Neural progenitor cell (in vitro differentiated cells): Measurements from ENCODE around the gene PGAM5. TPM values are rescaled to one million over a fixed set of nuclear protein-coding genes. Genes with fewer than 3 reads are reported as not detected.

ENCODE experiments used
- DNase-seq: peaks from one replicate; pipeline ENCODE4 v3.0.0-alpha.2; 2016; ENCODE audit warnings: low spot score
- H2AFZ ChIP-seq: fragments of 200-600 bp; sonication (generic); replicated peaks from 2 replicates; pipeline ENCODE4 v1.6.1; 2016; ENCODE audit warnings: antibody characterized with exemption
- H3F3A ChIP-seq: fragments of 200-600 bp; sonication (generic); 2 replicates; pipeline ENCODE4 v1.6.1; 2016; ENCODE audit warnings: antibody characterized with exemption, low read depth
- H3K27ac ChIP-seq: fragments of 200-600 bp; sonication (generic); 2 replicates; pipeline ENCODE4 v1.5.1; 2016; ENCODE audit warnings: mild to moderate bottlenecking
- H3K27me3 ChIP-seq: fragments of 200-600 bp; sonication (generic); 2 replicates; pipeline ENCODE4 v1.6.1; 2016; ENCODE audit warnings: mild to moderate bottlenecking, moderate library complexity
- H3K36me3 ChIP-seq: fragments of 200-600 bp; sonication (generic); 2 replicates; pipeline ENCODE4 v1.5.1; 2016
- H3K4me1 ChIP-seq: fragments of 200-600 bp; sonication (generic); 2 replicates; pipeline ENCODE4 v1.6.1; 2016; ENCODE audit warnings: mixed run types
- H3K4me2 ChIP-seq: fragments of 200-600 bp; sonication (generic); 2 replicates; pipeline ENCODE4 v1.6.1; 2016
- H3K4me3 ChIP-seq: fragments of 200-600 bp; sonication (generic); 2 replicates; pipeline ENCODE4 v1.5.1; 2016
- H3K79me2 ChIP-seq: fragments of 200-600 bp; sonication (generic); 2 replicates; pipeline ENCODE4 v1.6.1; 2016; ENCODE audit warnings: low read depth
- H3K9ac ChIP-seq: fragments of 200-600 bp; sonication (generic); 2 replicates; pipeline ENCODE4 v1.6.1; 2016
- H3K9me3 ChIP-seq: fragments of 200-600 bp; sonication (generic); 2 replicates; pipeline ENCODE4 v1.5.1; 2016; ENCODE audit warnings: low read depth
- H4K20me1 ChIP-seq: fragments of 200-600 bp; sonication (generic); 2 replicates; pipeline ENCODE4 v1.6.1; 2016; ENCODE audit warnings: low read depth
- H3K27ac Mint-ChIP-seq: 3 replicates; pipeline ENCODE4 v1.8.0; 2021; ENCODE audit warnings: mixed read lengths
- H3K27me3 Mint-ChIP-seq: 2 replicates; pipeline ENCODE4 v1.8.0; 2022; ENCODE audit warnings: low read depth, mild to moderate bottlenecking, inconsistent platforms, moderate library complexity, mixed read lengths; ENCODE audit not compliant: insufficient read depth
- H3K36me3 Mint-ChIP-seq: 3 replicates; pipeline ENCODE4 v1.8.0; 2021; ENCODE audit warnings: mixed read lengths
- H3K4me1 Mint-ChIP-seq: 3 replicates; pipeline ENCODE4 v1.8.0; 2021; ENCODE audit warnings: mixed read lengths
- H3K4me3 Mint-ChIP-seq: 3 replicates; pipeline ENCODE4 v1.8.0; 2021; ENCODE audit warnings: mild to moderate bottlenecking, moderate library complexity, mixed read lengths
- H3K9me3 Mint-ChIP-seq: 3 replicates; pipeline ENCODE4 v1.8.0; 2020; ENCODE audit warnings: mixed read lengths
- EZH2 ChIP-seq: fragments of 200-600 bp; sonication (generic); IDR thresholded peaks from 2 replicates; pipeline ENCODE4 v1.6.1; 2017; ENCODE audit warnings: antibody characterized with exemption, mild to moderate bottlenecking, moderate library complexity
- EZH2phosphoT487 ChIP-seq: fragments of 200-600 bp; sonication (generic); IDR thresholded peaks from 2 replicates; pipeline ENCODE4 v1.6.1; 2017; ENCODE audit warnings: antibody characterized with exemption
- total RNA-seq: library from RNA; depleted of rRNA; stranded (reverse); fragments of >200 nt; gene quantifications from 2 replicates; pipeline ENCODE4 v1.2.3, GENCODE V29; 2015; ENCODE audit warnings: low replicate concordance
- TF ChIP-seq, protein P1 (sequence below): fragments of 200-600 bp; sonication (generic); IDR thresholded peaks from 2 replicates; pipeline ENCODE4 v1.5.1; 2017; ENCODE audit warnings: antibody characterized with exemption, mild to moderate bottlenecking

Gene PGAM5
- total RNA-seq, 1 donor from 2014 or later: 41.3 TPM

DNA sequence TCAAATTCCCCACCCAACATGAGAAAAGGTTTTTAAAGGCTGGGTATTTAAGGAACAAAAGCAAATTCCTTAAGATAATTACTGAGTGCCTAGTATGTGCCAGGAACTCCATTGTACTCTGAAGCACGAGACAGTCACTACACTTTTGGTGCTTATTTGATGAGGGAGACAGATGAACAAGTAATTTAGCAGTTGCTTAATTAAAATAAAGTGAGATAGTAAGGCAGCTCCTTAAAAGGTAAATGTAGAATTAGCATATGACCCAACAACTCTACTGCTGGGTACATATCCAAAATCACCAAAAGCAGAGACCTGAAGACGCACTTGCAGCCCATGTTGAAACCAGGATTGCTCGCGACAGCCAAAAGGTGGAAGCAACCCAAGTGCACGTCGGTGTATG is 44.8 kb upstream of the PGAM5 start:
- no peak overlapping the region for H3K4me3 Mint-ChIP-seq
- H3K4me1 Mint-ChIP-seq: no peaks in the 10 kb centered on the region
- no peaks in the 10 kb centered on the region for H3K79me2 ChIP-seq
- no peak overlapping the region for H3K27ac ChIP-seq
- no peaks in the 10 kb centered on the region for H3K27me3 Mint-ChIP-seq
- no peaks in the 10 kb centered on the region for H4K20me1 ChIP-seq
- H3K4me3 ChIP-seq: no peak overlapping the region
- no peak overlapping the region for H3K4me2 ChIP-seq
- H3K27ac Mint-ChIP-seq: no peak overlapping the region
- no peak for DNase-seq
- no peaks in the 10 kb centered on the region for H3K27me3 ChIP-seq
- no peak overlapping the region for H3K9ac ChIP-seq
- H3F3A ChIP-seq: no peaks in the 10 kb centered on the region
- no peak overlapping the region for H2AFZ ChIP-seq
- H3K36me3 ChIP-seq: no peaks in the 10 kb centered on the region
- H3K36me3 Mint-ChIP-seq: peaks cover 44% of the 10 kb centered on the region
- no peak for TF ChIP-seq EZH2phosphoT487
- no peak for TF ChIP-seq EZH2
- TF ChIP-seq, protein P1, sequence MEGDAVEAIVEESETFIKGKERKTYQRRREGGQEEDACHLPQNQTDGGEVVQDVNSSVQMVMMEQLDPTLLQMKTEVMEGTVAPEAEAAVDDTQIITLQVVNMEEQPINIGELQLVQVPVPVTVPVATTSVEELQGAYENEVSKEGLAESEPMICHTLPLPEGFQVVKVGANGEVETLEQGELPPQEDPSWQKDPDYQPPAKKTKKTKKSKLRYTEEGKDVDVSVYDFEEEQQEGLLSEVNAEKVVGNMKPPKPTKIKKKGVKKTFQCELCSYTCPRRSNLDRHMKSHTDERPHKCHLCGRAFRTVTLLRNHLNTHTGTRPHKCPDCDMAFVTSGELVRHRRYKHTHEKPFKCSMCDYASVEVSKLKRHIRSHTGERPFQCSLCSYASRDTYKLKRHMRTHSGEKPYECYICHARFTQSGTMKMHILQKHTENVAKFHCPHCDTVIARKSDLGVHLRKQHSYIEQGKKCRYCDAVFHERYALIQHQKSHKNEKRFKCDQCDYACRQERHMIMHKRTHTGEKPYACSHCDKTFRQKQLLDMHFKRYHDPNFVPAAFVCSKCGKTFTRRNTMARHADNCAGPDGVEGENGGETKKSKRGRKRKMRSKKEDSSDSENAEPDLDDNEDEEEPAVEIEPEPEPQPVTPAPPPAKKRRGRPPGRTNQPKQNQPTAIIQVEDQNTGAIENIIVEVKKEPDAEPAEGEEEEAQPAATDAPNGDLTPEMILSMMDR: no peak
- H3K4me1 ChIP-seq: no peaks in the 10 kb centered on the region
- H3K9me3 Mint-ChIP-seq: no peaks in the 10 kb centered on the region
- no peaks in the 10 kb centered on the region for H3K9me3 ChIP-seq

DNA sequence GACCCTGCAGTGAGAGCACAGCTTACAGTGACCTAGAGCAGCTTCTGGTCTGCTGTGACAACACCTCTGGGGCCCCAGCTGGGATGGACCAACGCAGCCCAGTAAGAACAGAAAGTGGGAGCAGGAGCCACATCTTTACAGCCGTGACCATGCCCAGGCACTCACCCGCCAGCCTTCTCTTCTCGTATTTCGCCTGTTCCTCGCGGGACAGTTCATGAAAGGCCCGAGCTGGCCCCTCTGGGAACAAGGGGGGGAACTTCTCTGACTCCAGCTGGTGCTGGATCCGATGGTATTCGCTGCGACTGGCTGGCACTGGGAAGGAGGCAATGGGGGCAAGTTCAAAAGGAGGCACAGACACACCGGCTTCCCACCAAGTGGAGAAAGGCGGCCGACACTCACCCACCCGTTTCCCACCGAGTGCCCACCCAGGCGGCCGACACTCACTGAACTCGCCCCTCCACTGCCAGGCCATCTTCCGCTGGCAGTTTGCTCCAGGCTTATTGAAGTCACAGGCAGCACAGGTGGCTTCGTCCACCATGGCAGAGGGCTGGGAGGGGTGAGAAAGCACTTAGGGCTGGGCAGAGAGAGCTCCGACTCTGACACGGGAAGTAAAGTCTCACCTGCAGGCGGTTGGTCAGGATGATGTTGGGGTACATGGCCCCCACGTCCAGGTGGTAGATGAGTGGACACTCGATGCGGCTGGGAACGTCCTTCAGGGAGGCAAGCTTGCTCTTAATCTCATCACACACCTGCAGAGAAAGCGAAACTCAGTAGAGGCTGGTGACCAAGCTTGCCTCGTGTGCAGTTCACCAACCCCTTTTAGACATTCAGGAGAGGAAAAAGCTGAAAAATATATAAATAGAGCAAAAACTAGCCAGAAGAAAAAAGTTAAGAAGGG is 42.2 kb upstream of the PGAM5 start:
- H3K36me3 ChIP-seq: no peaks in the 10 kb centered on the region
- no peak for DNase-seq

DNA sequence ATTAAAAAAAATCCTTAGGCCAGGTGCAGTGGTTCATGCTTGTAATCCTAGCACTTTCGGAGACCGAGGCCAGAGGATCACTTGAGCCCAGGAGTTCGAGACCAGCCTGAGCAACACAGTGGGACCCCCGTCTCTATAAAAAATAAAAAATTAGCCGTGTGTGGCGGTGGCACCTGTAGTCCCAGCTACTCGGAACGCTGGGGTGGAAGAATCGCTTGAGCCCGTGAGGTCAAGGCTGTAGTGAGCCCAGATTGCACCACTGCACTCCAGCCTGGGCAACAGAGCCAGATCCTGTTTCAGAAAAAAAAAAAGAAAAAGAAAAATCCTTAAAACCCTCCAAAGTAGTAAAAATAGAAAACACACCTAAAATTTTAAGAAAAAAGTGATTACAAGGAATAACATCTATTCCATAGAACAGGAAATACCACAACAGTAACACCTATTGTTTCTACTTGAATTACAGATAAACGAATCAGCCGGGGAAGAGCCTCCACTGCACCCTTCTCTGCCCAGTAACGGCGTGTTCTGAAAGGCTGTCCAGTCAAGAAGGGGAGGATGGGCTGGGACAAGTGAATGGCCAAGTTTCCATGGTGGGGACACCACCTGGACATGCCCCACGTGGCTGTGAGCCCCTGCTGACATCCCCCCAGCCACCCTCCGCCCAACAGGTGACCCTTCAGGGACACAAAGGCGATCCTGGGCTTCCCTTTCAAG is 41.3 kb upstream of the PGAM5 start:
- no peak overlapping the region for H3K27ac Mint-ChIP-seq
- H3K27me3 ChIP-seq: no peaks in the 10 kb centered on the region
- H3K36me3 ChIP-seq: no peaks in the 10 kb centered on the region
- peaks cover 43% of the 10 kb centered on the region for H3K36me3 Mint-ChIP-seq
- no peaks in the 10 kb centered on the region for H3K27me3 Mint-ChIP-seq
- no peak overlapping the region for H3K4me3 ChIP-seq
- H3K9me3 ChIP-seq: no peaks in the 10 kb centered on the region
- H3K4me3 Mint-ChIP-seq: no peak overlapping the region
- no peaks in the 10 kb centered on the region for H3F3A ChIP-seq
- TF ChIP-seq, protein P1: no peak
- no peak for TF ChIP-seq EZH2
- no peak for TF ChIP-seq EZH2phosphoT487
- H3K4me1 ChIP-seq: no peaks in the 10 kb centered on the region
- no peak overlapping the region for H3K4me2 ChIP-seq
- H4K20me1 ChIP-seq: peaks cover 2% of the 10 kb centered on the region
- no peak overlapping the region for H3K27ac ChIP-seq
- no peaks in the 10 kb centered on the region for H3K9me3 Mint-ChIP-seq
- H3K4me1 Mint-ChIP-seq: no peaks in the 10 kb centered on the region
- no peak overlapping the region for H3K9ac ChIP-seq
- H3K79me2 ChIP-seq: no peaks in the 10 kb centered on the region
- H2AFZ ChIP-seq: no peak overlapping the region
- DNase-seq: no peak

More for the DNA sequence above, 42.2 kb upstream of the PGAM5 start:
- Histone ChIP-seq H3K4me1 (no peaks in the 10 kb centered on the region), H3K4me2 (no peak overlapping the region), H3K9ac (no peak overlapping the region), H3K27ac (no peak overlapping the region), H3K4me3 (no peak overlapping the region), H4K20me1 (peaks cover 2% of the 10 kb centered on the region), H3K79me2 (no peaks in the 10 kb centered on the region), H3F3A (no peaks in the 10 kb centered on the region), H3K9me3 (no peaks in the 10 kb centered on the region), H3K27me3 (no peaks in the 10 kb centered on the region), H2AFZ (no peak overlapping the region)
- TF ChIP-seq EZH2phosphoT487 (no peak), EZH2 (no peak)
- TF ChIP-seq, protein P1: no peak
- Mint-ChIP-seq H3K4me1 (no peaks in the 10 kb centered on the region), H3K36me3 (peaks cover 39% of the 10 kb centered on the region), H3K4me3 (no peak overlapping the region), H3K27ac (no peak overlapping the region), H3K9me3 (no peaks in the 10 kb centered on the region), H3K27me3 (no peaks in the 10 kb centered on the region)
